D721Med (cell line): ENCODE results near the gene DEPP1.

Experiments
- DNase-seq: peaks from one replicate; pipeline ENCODE4 v3.0.0; 2011; ENCODE audit warnings: low spot score; ENCODE audit not compliant: insufficient read length
- FAIRE-seq: peaks from 2 replicates; lab custom pipeline; 2011; peaks lifted over from hg19 to GRCh38; lab: Jason Lieb, UNC
- CTCF ChIP-seq: IDR thresholded peaks from 2 replicates; pipeline ENCODE4 v1.5.1; 2012; ENCODE audit warnings: mild to moderate bottlenecking, control low read depth; ENCODE audit not compliant: insufficient read depth; ENCODE audit errors: missing control alignments

DEPP1 gene

DNA sequence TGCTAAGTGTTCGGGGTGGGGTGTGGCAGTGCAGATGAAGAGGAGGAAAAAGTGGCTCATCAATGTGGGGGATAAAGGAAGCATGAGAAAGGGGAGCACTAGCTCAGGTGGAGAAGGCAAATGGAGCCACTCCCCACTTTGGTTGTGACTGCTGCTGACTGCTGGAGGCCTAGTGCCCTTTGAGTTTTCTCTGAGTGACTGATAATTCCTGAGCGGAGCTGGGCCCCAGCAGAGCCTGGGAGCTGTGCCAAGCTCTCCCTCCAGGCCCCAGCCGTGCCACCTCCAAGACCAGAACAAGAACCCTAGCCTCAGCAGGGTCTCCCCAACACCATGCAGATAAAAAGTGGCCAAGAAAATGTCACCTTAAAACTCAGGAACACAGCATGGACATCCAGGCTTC lies 28.7 kb downstream of the DEPP1 start:
- DNase-seq: no peak
- TF ChIP-seq CTCF: no peak
- no peak for FAIRE-seq

GRCh38 chr10:44949127-44949802 lies 29.3 kb downstream of the DEPP1 start:
- TF ChIP-seq CTCF: no peak
- DNase-seq (no peak), FAIRE-seq (no peak)

- no peak for FAIRE-seq
- no peak for TF ChIP-seq CTCF
- DNase-seq: no peak
Measured at GRCh38 chr10:44948642-44949041, 30.0 kb downstream of the DEPP1 start.

- FAIRE-seq (no peak), DNase-seq (no peak)
- TF ChIP-seq CTCF: no peak
Measured at GRCh38 chr10:44947371-44948152, 31.0 kb downstream of the DEPP1 start.

- FAIRE-seq (no peak), DNase-seq (no peak)
- TF ChIP-seq CTCF: no peak
Measured at GRCh38 chr10:44946205-44946604, 32.4 kb downstream of the DEPP1 start.

DNA sequence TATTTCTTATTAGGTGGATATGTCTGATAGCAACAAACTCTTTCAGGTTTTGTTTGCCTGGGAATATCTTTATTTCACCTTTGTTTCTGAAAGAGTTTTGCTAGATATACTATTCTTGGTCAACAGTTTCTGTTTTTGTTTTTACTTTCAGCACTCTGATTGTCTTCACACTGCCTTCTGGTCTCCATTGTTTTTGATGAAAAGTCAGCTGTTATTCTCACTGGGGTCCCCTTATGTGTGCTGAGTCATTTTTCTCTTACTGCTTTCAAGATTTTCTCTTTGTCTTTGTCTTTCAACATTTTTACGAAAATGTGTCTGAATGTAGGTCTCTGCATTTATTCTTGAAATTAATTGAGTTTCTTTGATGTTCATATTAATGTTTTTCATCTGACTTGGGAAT lies 34.3 kb downstream of the DEPP1 start:
- DNase-seq (no peak), FAIRE-seq (no peak)
- no peak for TF ChIP-seq CTCF
